ENCODE data around the gene GNAT2. TPM values are rescaled to one million over a fixed set of nuclear protein-coding genes. Genes with fewer than 3 reads are reported as not detected.

Gene GNAT2
- total and polyA plus RNA-seq, 4 donors = 0.24 TPM; not detected in 3

- ATAC-seq (ENCODE audit: insufficient read depth, low FRiP score) = no peak
- no peaks in the 10 kb centered on the region for H3K9me3 ChIP-seq (ENCODE audit: control insufficient read depth in 4 of 4, insufficient read depth in 3 of 4, low read length in 3 of 4)
- H3K27me3 ChIP-seq (ENCODE audit: control insufficient read depth in 3 of 3, insufficient read depth in 3 of 3, low read length in 2 of 3) = no peaks in the 10 kb centered on the region
- H3K4me1 ChIP-seq (ENCODE audit: control insufficient read depth in 5 of 5, insufficient read depth in 5 of 5, low read length in 5 of 5) = peaks cover 0 to 6% (median 0%) of the 10 kb centered on the region in 5 donors
- TF ChIP-seq CTCF (IDR thresholded peaks at IDR 0.05; ENCODE audit: control extremely low read depth, extremely low read depth) = no peak
- WGBS, 2 donors = 78 to 83% methylated on average over 25 to 30 of the region's 30 CpGs
- no peak overlapping the region for H3K27ac ChIP-seq (ENCODE audit: low read depth in 1 of 2, low read length in 1 of 2)
- H3K36me3 ChIP-seq (ENCODE audit: control insufficient read depth in 4 of 4, insufficient read depth in 4 of 4, low read length in 4 of 4) = peaks cover 0 to 55% (median 24%) of the 10 kb centered on the region in 4 donors
- no peak overlapping the region for H3K4me3 ChIP-seq
- no peak overlapping the region for H3K9ac ChIP-seq (ENCODE audit: insufficient read depth in 1 of 2, low read length in 2 of 2)
- no peak for DNase-seq
Observed at GRCh38 chr1:109630081-109630897, 10.9 kb upstream of the GNAT2 start.

GRCh38 chr1:109629372-109630030 lies 10.1 kb upstream of the GNAT2 start:
- no peak for TF ChIP-seq CTCF (IDR thresholded peaks at IDR 0.05; ENCODE audit: control extremely low read depth, extremely low read depth)
- Histone ChIP-seq H3K27ac (ENCODE audit: low read depth in 1 of 2, low read length in 1 of 2) (no peak overlapping the region), H3K9me3 (ENCODE audit: control insufficient read depth in 4 of 4, insufficient read depth in 3 of 4, low read length in 3 of 4) (no peaks in the 10 kb centered on the region), H3K4me3 (no peak overlapping the region), H3K27me3 (ENCODE audit: control insufficient read depth in 3 of 3, insufficient read depth in 3 of 3, low read length in 2 of 3) (no peaks in the 10 kb centered on the region), H3K9ac (ENCODE audit: insufficient read depth in 1 of 2, low read length in 2 of 2) (no peak overlapping the region), H3K4me1 (ENCODE audit: control insufficient read depth in 5 of 5, insufficient read depth in 5 of 5, low read length in 5 of 5) (peaks cover 0 to 14% (median 0%) of the 10 kb centered on the region in 5 donors), H3K36me3 (ENCODE audit: control insufficient read depth in 4 of 4, insufficient read depth in 4 of 4, low read length in 4 of 4) (peaks cover 0 to 55% (median 24%) of the 10 kb centered on the region in 4 donors)
- no peak for ATAC-seq (ENCODE audit: insufficient read depth, low FRiP score)
- DNase-seq = no peak
- WGBS, 2 donors = 89 to 93% methylated on average over 10 of the region's 10 CpGs

GRCh38 chr1:109628540-109629321 lies 9.3 kb upstream of the GNAT2 start:
- Histone ChIP-seq H3K4me3 (no peak overlapping the region), H3K27ac (ENCODE audit: low read depth in 1 of 2, low read length in 1 of 2) (no peak overlapping the region), H3K36me3 (ENCODE audit: control insufficient read depth in 4 of 4, insufficient read depth in 4 of 4, low read length in 4 of 4) (peaks cover 0 to 55% (median 24%) of the 10 kb centered on the region in 4 donors), H3K9ac (ENCODE audit: insufficient read depth in 1 of 2, low read length in 2 of 2) (no peak overlapping the region), H3K27me3 (ENCODE audit: control insufficient read depth in 3 of 3, insufficient read depth in 3 of 3, low read length in 2 of 3) (no peaks in the 10 kb centered on the region), H3K9me3 (ENCODE audit: control insufficient read depth in 4 of 4, insufficient read depth in 3 of 4, low read length in 3 of 4) (no peaks in the 10 kb centered on the region), H3K4me1 (ENCODE audit: control insufficient read depth in 5 of 5, insufficient read depth in 5 of 5, low read length in 5 of 5) (peaks cover 0 to 22% (median 6%) of the 10 kb centered on the region in 5 donors)
- ATAC-seq (ENCODE audit: insufficient read depth, low FRiP score) (no peak), DNase-seq (no peak)
- WGBS, 2 donors = 91 to 93% methylated on average over 23 of the region's 23 CpGs
- no peak for TF ChIP-seq CTCF (IDR thresholded peaks at IDR 0.05; ENCODE audit: control extremely low read depth, extremely low read depth)
